Measurements from ENCODE around the gene TENM4. TPM values are rescaled to one million over a fixed set of nuclear protein-coding genes. Genes with fewer than 3 reads are reported as not detected.

TENM4 gene
- total RNA-seq, 1 donor from 2014 or later: 50.7 TPM

GRCh38 chr11:78784321-78785061 is 656.3 kb downstream of the TENM4 start:
- DNase-seq: no peak
- Mint-ChIP-seq H3K9me3 (ENCODE audit: unreplicated experiment) (peaks cover 7% of the 10 kb centered on the region), H3K27me3 (ENCODE audit: unreplicated experiment) (peaks cover 3% of the 10 kb centered on the region), H3K4me3 (ENCODE audit: unreplicated experiment) (no peak overlapping the region), H3K36me3 (ENCODE audit: unreplicated experiment) (no peaks in the 10 kb centered on the region), H3K4me1 (ENCODE audit: low read depth, unreplicated experiment) (peaks cover 24% of the 10 kb centered on the region), H3K27ac (ENCODE audit: unreplicated experiment) (peak overlapping the region; percentile 57)
- TF ChIP-seq, protein P1, sequence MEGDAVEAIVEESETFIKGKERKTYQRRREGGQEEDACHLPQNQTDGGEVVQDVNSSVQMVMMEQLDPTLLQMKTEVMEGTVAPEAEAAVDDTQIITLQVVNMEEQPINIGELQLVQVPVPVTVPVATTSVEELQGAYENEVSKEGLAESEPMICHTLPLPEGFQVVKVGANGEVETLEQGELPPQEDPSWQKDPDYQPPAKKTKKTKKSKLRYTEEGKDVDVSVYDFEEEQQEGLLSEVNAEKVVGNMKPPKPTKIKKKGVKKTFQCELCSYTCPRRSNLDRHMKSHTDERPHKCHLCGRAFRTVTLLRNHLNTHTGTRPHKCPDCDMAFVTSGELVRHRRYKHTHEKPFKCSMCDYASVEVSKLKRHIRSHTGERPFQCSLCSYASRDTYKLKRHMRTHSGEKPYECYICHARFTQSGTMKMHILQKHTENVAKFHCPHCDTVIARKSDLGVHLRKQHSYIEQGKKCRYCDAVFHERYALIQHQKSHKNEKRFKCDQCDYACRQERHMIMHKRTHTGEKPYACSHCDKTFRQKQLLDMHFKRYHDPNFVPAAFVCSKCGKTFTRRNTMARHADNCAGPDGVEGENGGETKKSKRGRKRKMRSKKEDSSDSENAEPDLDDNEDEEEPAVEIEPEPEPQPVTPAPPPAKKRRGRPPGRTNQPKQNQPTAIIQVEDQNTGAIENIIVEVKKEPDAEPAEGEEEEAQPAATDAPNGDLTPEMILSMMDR (IDR thresholded peaks at IDR 0.05; ENCODE audit: partially characterized antibody, unreplicated experiment): no peak

GRCh38 chr11:78783846-78784245 is 657.0 kb downstream of the TENM4 start:
- Mint-ChIP-seq H3K27me3 (ENCODE audit: unreplicated experiment) (peaks cover 3% of the 10 kb centered on the region), H3K4me3 (ENCODE audit: unreplicated experiment) (no peak overlapping the region), H3K4me1 (ENCODE audit: low read depth, unreplicated experiment) (peaks cover 24% of the 10 kb centered on the region), H3K9me3 (ENCODE audit: unreplicated experiment) (peaks cover 4% of the 10 kb centered on the region), H3K27ac (ENCODE audit: unreplicated experiment) (no peak overlapping the region), H3K36me3 (ENCODE audit: unreplicated experiment) (no peaks in the 10 kb centered on the region)
- no peak for DNase-seq
- TF ChIP-seq, protein P1 (IDR thresholded peaks at IDR 0.05; ENCODE audit: partially characterized antibody, unreplicated experiment): no peak

DNA sequence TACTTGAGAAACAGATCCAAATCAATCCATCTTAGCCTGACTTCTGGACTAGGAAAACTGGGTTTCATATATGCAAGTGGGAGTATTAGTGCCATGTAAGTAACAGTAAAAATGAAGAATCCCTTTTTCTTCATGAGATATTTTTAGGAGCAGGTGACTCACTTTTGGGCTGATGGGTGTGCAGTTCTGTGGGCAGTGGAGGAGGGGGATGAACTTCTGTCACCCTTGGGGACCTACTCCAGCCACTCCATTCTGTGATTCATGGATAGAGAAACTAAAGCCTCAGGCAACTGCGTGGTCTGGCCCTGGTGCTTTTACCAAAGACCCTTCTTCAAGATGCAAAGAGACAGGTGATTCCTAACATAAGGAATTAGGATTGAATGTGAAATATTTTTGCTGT is 657.5 kb downstream of the TENM4 start:
- Mint-ChIP-seq H3K4me1 (ENCODE audit: low read depth, unreplicated experiment) (peaks cover 24% of the 10 kb centered on the region), H3K27ac (ENCODE audit: unreplicated experiment) (no peak overlapping the region), H3K36me3 (ENCODE audit: unreplicated experiment) (no peaks in the 10 kb centered on the region), H3K4me3 (ENCODE audit: unreplicated experiment) (no peak overlapping the region), H3K9me3 (ENCODE audit: unreplicated experiment) (peaks cover 5% of the 10 kb centered on the region), H3K27me3 (ENCODE audit: unreplicated experiment) (peaks cover 3% of the 10 kb centered on the region)
- no peak for DNase-seq
- TF ChIP-seq, protein P1 (IDR thresholded peaks at IDR 0.05; ENCODE audit: partially characterized antibody, unreplicated experiment): no peak

DNA sequence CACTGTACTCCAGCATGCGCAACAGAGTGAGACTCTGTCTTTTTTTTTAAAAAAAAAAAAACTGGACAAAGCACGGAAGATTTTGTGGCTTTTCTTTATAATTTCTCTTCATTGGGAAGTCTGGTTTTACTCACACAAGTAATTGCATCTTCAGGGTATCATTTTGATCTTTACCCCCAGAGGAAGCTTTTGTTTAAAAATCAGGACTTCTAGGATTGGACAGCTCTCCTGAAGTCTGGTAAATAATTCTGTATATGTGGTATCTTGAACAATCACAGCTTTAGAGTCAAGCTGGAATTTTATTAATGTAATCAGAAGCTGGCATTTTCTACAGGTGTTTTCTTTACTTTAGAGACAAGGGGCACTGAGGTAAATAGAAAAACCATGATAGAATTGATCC is 658.1 kb downstream of the TENM4 start:
- TF ChIP-seq, protein P1 (IDR thresholded peaks at IDR 0.05; ENCODE audit: partially characterized antibody, unreplicated experiment): no peak
- peaks cover 3% of the 10 kb centered on the region for H3K27me3 Mint-ChIP-seq (ENCODE audit: unreplicated experiment)
- H3K4me3 Mint-ChIP-seq (ENCODE audit: unreplicated experiment): no peak overlapping the region
- DNase-seq: no peak
- no peaks in the 10 kb centered on the region for H3K36me3 Mint-ChIP-seq (ENCODE audit: unreplicated experiment)
- no peak overlapping the region for H3K27ac Mint-ChIP-seq (ENCODE audit: unreplicated experiment)
- peaks cover 4% of the 10 kb centered on the region for H3K9me3 Mint-ChIP-seq (ENCODE audit: unreplicated experiment)
- peaks cover 24% of the 10 kb centered on the region for H3K4me1 Mint-ChIP-seq (ENCODE audit: low read depth, unreplicated experiment)

DNA sequence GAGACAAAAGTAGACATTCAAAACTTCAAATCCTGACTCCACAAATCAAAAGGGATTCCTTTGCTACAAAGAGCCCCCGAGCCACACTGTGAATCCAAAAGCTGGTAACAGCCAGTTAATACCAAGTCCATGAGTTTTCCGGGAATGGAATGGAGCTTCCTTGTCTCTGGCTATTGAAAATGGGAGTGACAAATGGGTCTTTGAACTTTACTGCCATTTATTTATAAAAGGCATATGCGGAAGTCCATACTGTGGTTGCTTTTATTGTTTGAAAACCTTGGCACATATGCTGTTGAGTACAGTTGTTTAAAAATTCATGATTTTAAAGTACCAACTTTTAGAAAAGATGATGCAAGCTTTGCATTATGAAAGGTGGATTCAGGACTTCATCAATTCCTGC is 659.9 kb downstream of the TENM4 start:
- Mint-ChIP-seq H3K27ac (ENCODE audit: unreplicated experiment) (no peak overlapping the region), H3K4me1 (ENCODE audit: low read depth, unreplicated experiment) (peaks cover 21% of the 10 kb centered on the region), H3K9me3 (ENCODE audit: unreplicated experiment) (peaks cover 4% of the 10 kb centered on the region), H3K27me3 (ENCODE audit: unreplicated experiment) (peaks cover 1% of the 10 kb centered on the region), H3K36me3 (ENCODE audit: unreplicated experiment) (no peaks in the 10 kb centered on the region), H3K4me3 (ENCODE audit: unreplicated experiment) (no peak overlapping the region)
- TF ChIP-seq, protein P1 (IDR thresholded peaks at IDR 0.05; ENCODE audit: partially characterized antibody, unreplicated experiment): no peak
- DNase-seq: no peak
